GM12892 (cell line): ENCODE data around the gene PDZRN4.

Source experiments
- POLR2A ChIP-seq: IDR thresholded peaks from 2 replicates; pipeline ENCODE4 v1.6.1; 2011; ENCODE audit warnings: low read depth, low read length, control low read depth
- TAF1 ChIP-seq: IDR thresholded peaks from 2 replicates; pipeline ENCODE4 v1.6.1; 2011; ENCODE audit warnings: low read depth, mild to moderate bottlenecking, control low read depth, low read length, borderline replicate concordance

DNA sequence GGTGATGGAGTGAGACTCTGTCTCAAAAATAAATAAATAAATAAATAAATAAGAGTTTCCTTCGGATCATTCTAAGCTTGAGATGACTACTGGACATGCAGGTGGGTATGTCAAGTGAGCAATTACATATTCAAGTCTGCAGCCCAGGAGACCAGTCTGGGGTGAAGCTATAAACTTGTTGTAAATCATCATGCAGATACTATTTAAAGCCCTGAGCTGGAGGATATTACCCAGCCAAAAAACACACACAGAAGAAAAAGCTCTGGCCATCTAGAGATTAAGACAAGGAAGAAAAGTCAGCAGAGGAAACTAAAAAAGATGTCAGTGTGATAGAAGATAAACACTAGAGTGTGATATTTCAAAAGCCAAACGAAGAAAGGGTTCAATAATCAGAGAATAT lies 47.0 kb upstream of the PDZRN4 start:
- TF ChIP-seq POLR2A (no peak), TAF1 (no peak)
